PC-9 (cell line): ENCODE measurements around the gene AHCYL2. TPM values are rescaled to one million over a fixed set of nuclear protein-coding genes. Genes with fewer than 3 reads are reported as not detected.

Experiments used
- BruUV-seq: library from RNA; stranded (reverse); fragments of 400-500 nt; replicated peaks from 2 replicates; lab custom pipeline; 2021; lab: Mats Ljungman, UMichigan
- CTCF ChIA-PET: fragments of 300-600 bp; sonication (Branson Sonifier 250); formaldehyde crosslinking; loops from one replicate; lab custom pipeline; 2022; ENCODE audit warnings: antibody characterized with exemption; lab: Charles Lee
- POLR2A ChIA-PET: fragments of 300-600 bp; sonication (Branson Sonifier 250); formaldehyde crosslinking; loops from one replicate; lab custom pipeline; 2022; ENCODE audit warnings: antibody characterized with exemption; ENCODE audit not compliant: unreplicated experiment; lab: Charles Lee
- DNase-seq, 2 experiments: peaks; one replicate each; pipeline versions ENCODE4 v3.0.0 to v3.0.0-alpha.2; 2015 to 2022; ENCODE audit warnings: mixed read lengths in 1 of 2
- H2AFZ ChIP-seq: fragments of 200-600 bp; sonication (generic); 2 replicates; pipeline ENCODE4 v1.8.1; 2017; ENCODE audit warnings: antibody characterized with exemption
- H3F3A ChIP-seq: fragments of 200-600 bp; sonication (generic); 2 replicates; pipeline ENCODE4 v1.8.1; 2017; ENCODE audit warnings: antibody characterized with exemption, mild to moderate bottlenecking, low read depth; ENCODE audit not compliant: insufficient read depth
- H3K27ac ChIP-seq: fragments of 200-600 bp; sonication (generic); 2 replicates; pipeline ENCODE4 v1.6.1; 2016; ENCODE audit warnings: mixed run types
- H3K27me3 ChIP-seq: fragments of 200-600 bp; sonication (generic); 2 replicates; pipeline ENCODE4 v1.6.1; 2016; ENCODE audit warnings: low read depth, mixed run types; ENCODE audit not compliant: insufficient read depth
- H3K36me3 ChIP-seq: fragments of 200-600 bp; sonication (generic); 2 replicates; pipeline ENCODE4 v1.6.1; 2016; ENCODE audit warnings: low read depth, mixed run types
- H3K4me1 ChIP-seq: fragments of 200-600 bp; sonication (generic); replicated peaks from 2 replicates; pipeline ENCODE4 v1.6.1; 2016; ENCODE audit warnings: mixed run types; ENCODE audit not compliant: insufficient read depth
- H3K4me2 ChIP-seq: fragments of 200-600 bp; sonication (generic); 2 replicates; pipeline ENCODE4 v1.6.1; 2017; ENCODE audit warnings: mixed run types
- H3K4me3 ChIP-seq: fragments of 200-600 bp; sonication (generic); 2 replicates; pipeline ENCODE4 v1.6.1; 2016; ENCODE audit warnings: mixed run types
- H3K79me2 ChIP-seq: fragments of 200-600 bp; sonication (generic); 2 replicates; pipeline ENCODE4 v1.6.1; 2017; ENCODE audit warnings: low read depth, mixed run types
- H3K9me2 ChIP-seq: fragments of 200-600 bp; sonication (generic); 2 replicates; pipeline ENCODE4 v1.8.1; 2017; ENCODE audit warnings: mild to moderate bottlenecking; ENCODE audit not compliant: insufficient read depth
- H3K9me3 ChIP-seq: fragments of 200-600 bp; sonication (generic); 2 replicates; pipeline ENCODE4 v1.8.1; 2016; ENCODE audit warnings: low read depth; ENCODE audit not compliant: insufficient read depth
- H4K20me1 ChIP-seq: fragments of 200-600 bp; sonication (generic); 2 replicates; pipeline ENCODE4 v1.8.1; 2017; ENCODE audit not compliant: insufficient read depth
- EZH2 ChIP-seq: fragments of 200-600 bp; sonication (generic); IDR thresholded peaks from 2 replicates; pipeline ENCODE4 v1.8.0; 2017; ENCODE audit warnings: antibody characterized with exemption, low read depth
- intact Hi-C: fragments of 100-400 bp; cut with micrococcal nuclease; formaldehyde crosslinking; loops from one replicate; pipeline ENCODE4 v1.10.0; 2022; ENCODE audit not compliant: unreplicated experiment
- total RNA-seq: library from RNA; stranded (reverse); gene quantifications from 2 replicates; pipeline ENCODE4 v1.2.3, GENCODE V29; 2021
- TF ChIP-seq, protein P1 (sequence below): fragments of 200-600 bp; sonication (generic); conservative IDR thresholded peaks from 2 replicates; pipeline ENCODE4 v1.6.1; 2017; ENCODE audit warnings: mixed run types, antibody characterized with exemption, mild to moderate bottlenecking, moderate library complexity

AHCYL2 gene
- total RNA-seq, 1 experiment from 2014 or later, result 15.7 TPM

DNA sequence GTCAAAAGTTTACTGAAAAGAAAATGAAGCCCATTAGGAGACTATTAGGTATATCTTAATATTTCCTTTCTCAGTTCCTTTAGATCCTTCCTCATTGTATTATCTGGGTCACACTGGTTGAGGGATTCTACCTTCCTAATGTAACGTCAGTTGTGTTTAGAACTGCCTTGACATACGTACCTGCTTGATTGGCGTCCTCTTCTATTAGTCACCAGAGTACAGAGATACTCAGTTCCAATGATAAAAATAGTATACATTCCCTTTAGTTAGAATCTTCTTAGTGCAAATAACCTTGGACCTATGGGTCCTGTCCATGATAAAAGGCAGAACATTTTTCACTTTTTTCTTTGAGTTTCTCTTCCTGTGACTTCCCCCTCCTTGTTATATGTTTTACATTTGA, 45.2 kb downstream of the AHCYL2 start:
- peaks cover 9% of the 10 kb centered on the region for H3F3A ChIP-seq
- H3K4me1 ChIP-seq, result peaks cover 18% of the 10 kb centered on the region
- no peaks in the 10 kb centered on the region for H3K27me3 ChIP-seq
- H3K9me3 ChIP-seq, result 0 out of 2 replicates have a peak, but pooled peaks cover 3% of the 10 kb centered on the region
- no peaks in the 10 kb centered on the region for H3K79me2 ChIP-seq
- DNase-seq, result no peak
- no peak overlapping the region for H2AFZ ChIP-seq
- H3K9me2 ChIP-seq, result no peaks in the 10 kb centered on the region
- H3K4me2 ChIP-seq, result no peak overlapping the region
- no peaks in the 10 kb centered on the region for H3K36me3 ChIP-seq
- no peak overlapping the region for H3K4me3 ChIP-seq
- ChIA-PET CTCF (interaction anchor here (0.8 to 1.3 kb wide), 3 partner anchors 42 to 374 kb away, joined by 3 to 8 read pairs (median 3); no protein-coding TSS in a partner anchor), POLR2A (no interaction called here)
- no peaks in the 10 kb centered on the region for H4K20me1 ChIP-seq
- BruUV-seq, result no TSS peak
- H3K27ac ChIP-seq, result no peak overlapping the region
- intact Hi-C loops, result no loop called here
- no peak for TF ChIP-seq EZH2
- TF ChIP-seq, protein P1, sequence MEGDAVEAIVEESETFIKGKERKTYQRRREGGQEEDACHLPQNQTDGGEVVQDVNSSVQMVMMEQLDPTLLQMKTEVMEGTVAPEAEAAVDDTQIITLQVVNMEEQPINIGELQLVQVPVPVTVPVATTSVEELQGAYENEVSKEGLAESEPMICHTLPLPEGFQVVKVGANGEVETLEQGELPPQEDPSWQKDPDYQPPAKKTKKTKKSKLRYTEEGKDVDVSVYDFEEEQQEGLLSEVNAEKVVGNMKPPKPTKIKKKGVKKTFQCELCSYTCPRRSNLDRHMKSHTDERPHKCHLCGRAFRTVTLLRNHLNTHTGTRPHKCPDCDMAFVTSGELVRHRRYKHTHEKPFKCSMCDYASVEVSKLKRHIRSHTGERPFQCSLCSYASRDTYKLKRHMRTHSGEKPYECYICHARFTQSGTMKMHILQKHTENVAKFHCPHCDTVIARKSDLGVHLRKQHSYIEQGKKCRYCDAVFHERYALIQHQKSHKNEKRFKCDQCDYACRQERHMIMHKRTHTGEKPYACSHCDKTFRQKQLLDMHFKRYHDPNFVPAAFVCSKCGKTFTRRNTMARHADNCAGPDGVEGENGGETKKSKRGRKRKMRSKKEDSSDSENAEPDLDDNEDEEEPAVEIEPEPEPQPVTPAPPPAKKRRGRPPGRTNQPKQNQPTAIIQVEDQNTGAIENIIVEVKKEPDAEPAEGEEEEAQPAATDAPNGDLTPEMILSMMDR, result no peak

DNA sequence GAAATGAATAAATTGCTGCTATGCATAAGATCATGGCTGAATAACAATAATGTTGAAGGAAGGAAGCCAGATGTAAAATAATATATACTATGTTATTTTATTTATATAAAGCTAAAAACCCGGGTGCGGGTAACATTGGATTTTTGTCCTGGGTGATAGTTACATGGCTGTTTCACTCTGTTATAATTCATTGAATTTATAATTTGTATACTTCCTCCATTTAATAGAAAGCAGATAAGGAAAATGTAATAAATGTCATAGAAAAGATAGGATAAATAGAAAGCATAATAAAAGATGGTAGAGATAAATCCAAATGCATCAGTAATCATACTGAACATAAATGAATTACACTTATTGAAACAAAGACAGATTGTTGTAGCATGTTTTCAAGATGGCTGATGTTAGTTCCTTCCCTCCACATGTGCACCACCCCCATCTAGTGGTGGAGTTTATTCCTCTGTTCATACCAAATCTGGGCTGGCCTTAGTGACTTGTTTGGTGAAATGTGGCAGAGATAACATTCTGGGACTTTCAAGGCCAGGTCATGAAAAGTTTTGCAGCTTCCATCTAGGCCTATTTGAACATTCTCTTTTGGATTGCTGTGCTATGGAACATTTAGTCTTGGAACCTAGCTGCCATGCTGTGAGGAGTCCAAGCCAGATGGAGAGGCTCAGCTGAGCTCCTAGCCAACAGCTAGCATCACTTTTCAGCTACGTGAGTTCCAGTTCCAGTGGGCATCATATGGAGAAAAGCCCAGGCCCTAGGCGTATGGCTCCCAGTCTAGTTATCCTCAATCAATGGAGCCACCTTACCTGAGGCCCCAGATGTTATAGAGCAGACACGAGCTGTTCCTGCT, 46.9 kb downstream of the AHCYL2 start:
- Histone ChIP-seq H3K4me1 (peaks cover 2% of the 10 kb centered on the region; the same call in 1 of the 2 replicates), H3K4me2 (no peak overlapping the region), H2AFZ (no peak overlapping the region), H3F3A (no peaks in the 10 kb centered on the region), H3K4me3 (no peak overlapping the region), H4K20me1 (no peaks in the 10 kb centered on the region), H3K9me2 (no peaks in the 10 kb centered on the region), H3K27ac (no peak overlapping the region), H3K36me3 (no peaks in the 10 kb centered on the region), H3K9me3 (0 out of 2 replicates have a peak, but pooled peaks cover 3% of the 10 kb centered on the region), H3K79me2 (no peaks in the 10 kb centered on the region), H3K27me3 (no peaks in the 10 kb centered on the region)
- no peak for TF ChIP-seq EZH2
- TF ChIP-seq, protein P1, result peak; percentile 70
- DNase-seq, result peak; percentile 34 to 47
- POLR2A ChIA-PET, result interaction anchor here (0.7 to 0.8 kb wide), 2 partner anchors 27 to 45 kb away, joined by 4 read pairs; no protein-coding TSS in a partner anchor
- CTCF ChIA-PET, result interaction anchor here (0.5 to 1.0 kb wide), 7 partner anchors 46 to 996 kb away, joined by 3 to 9 read pairs (median 4); no protein-coding TSS in a partner anchor
- BruUV-seq, result no TSS peak
- intact Hi-C loops, result loop anchor here (1.0 kb wide), 1 partner anchor 53 kb away; no protein-coding TSS in a partner anchor

DNA sequence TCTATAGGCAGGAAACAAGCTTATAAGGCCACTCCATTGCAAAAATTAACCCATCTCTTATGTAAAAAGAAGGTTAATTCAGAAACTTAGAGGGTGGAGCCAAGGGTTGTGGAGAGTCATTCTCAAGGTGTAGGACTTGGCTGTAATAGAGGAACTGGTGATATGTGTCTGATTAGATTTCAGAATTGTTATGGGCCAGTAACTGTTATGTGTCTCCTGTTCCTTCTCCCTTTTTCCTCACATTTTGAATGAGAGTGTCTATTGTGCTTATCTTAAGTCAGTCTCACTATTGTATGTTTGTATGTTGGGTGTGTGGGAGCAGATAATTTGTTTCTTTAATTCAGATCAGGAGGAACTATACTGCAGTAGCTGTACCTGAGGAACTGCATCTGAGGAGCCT, 49.1 kb downstream of the AHCYL2 start:
- TF ChIP-seq, protein P1, result no peak
- TF ChIP-seq EZH2, result no peak
- CTCF ChIA-PET, result interaction anchor here (0.6 kb wide), 1 partner anchor 230 kb away, joined by 7 read pairs; no protein-coding TSS in a partner anchor
- H2AFZ ChIP-seq, result no peak overlapping the region
- no peaks in the 10 kb centered on the region for H3K4me1 ChIP-seq
- no peak overlapping the region for H3K4me3 ChIP-seq
- no peaks in the 10 kb centered on the region for H3K36me3 ChIP-seq
- H4K20me1 ChIP-seq, result no peaks in the 10 kb centered on the region
- DNase-seq, result no peak
- no TSS peak for BruUV-seq
- H3K79me2 ChIP-seq, result no peaks in the 10 kb centered on the region
- no peak overlapping the region for H3K4me2 ChIP-seq
- H3K9me3 ChIP-seq, result 0 out of 2 replicates have a peak, but pooled peaks cover 3% of the 10 kb centered on the region
- H3K27me3 ChIP-seq, result no peaks in the 10 kb centered on the region
- H3K27ac ChIP-seq, result no peak overlapping the region
- H3F3A ChIP-seq, result no peaks in the 10 kb centered on the region
- POLR2A ChIA-PET, result no interaction called here
- intact Hi-C loops, result no loop called here
- no peaks in the 10 kb centered on the region for H3K9me2 ChIP-seq
